ENCODE data around the gene RHOH. TPM values are rescaled to one million over a fixed set of nuclear protein-coding genes. Genes with fewer than 3 reads are reported as not detected.

The RHOH gene
- total RNA-seq, 1 donor from 2014 or later = 0.54 TPM

DNA sequence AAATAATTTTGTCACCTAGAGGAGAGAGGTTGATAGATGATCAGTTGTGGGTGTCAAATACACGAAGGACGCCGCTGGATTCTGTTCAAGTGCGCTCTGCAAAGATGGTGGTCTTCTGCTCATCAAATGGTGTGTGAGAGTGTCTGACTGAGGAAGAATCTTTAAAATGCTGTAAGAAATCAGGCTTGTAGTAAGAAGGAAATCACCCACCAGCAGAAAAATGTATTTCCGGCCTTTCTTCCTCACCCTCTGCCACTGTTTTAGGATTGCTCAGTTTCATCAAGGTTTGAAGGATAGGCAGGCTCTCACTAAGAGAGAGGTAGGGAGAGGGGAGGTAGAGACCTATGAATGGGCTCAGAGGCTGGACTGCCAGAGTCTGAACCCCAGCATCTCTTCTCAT, 28.7 kb downstream of the RHOH start:
- DNase-seq (ENCODE audit: missing footprints) (no peak), ATAC-seq (no peak)
- intact Hi-C loops (cut with DNase I) = no loop called here

DNA sequence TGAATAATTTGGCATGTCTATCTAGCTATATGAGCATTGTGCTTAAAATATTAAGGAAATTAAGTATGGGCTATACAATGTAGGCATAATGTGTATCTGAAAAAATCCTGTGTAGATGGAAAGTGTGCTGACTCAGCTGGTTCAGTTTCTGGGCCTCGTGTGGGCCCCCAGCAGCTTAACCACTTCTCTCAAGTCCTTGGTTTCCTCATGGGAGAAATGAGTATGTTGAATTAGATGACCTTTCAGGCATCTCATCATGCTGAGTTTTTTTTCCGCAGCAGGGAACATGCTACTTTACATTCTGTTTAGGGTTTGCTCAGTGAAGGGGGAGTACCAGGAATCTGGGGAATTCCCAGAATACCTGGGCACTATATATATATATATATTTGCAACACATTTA, 30.5 kb downstream of the RHOH start:
- intact Hi-C loops (cut with DNase I) = no loop called here
- DNase-seq (ENCODE audit: missing footprints) = no peak
- no peak for ATAC-seq

DNA sequence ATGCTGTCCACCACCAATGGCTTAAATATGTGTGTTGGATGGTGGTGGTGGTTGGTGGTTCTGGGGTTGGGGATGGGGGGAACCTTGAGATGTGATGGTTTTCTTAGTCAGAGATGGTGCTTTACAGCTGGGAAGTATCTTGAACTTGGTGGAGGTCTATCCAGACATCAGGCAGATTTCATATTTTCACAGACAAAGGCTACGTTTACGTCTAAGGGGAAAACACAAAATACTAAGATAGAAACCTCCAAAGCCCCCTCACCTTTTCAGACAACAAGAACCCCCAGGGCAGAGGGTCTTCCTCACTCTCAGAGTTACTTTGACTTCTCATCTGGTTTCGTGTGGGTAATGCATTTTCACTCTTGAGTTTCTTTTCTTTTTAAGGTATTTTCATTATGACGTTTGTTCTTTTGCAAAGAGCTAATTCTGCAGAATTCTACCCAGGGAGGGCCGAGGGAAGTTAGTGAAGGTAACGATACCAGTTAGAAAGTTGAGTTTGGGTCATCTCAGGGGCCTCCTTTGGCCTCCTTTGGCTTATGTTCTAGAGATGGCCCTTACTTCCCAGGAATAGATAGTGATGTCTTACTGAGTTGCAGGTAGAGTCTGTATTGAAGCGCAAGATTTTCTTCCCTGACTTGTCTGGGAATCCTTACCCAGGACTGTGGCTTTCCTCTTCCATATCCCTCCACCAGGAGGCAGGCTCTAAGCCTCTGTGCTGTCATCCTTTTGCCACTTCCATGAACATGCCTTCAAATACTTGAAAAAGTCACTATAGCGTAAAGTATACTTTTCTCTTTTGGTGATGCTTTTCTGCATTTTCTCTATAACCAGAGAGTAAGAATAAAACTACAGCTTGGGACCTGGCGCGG, 31.9 kb downstream of the RHOH start:
- DNase-seq (ENCODE audit: missing footprints) (no peak), ATAC-seq (no peak)
- intact Hi-C loops (cut with DNase I) = no loop called here

DNA sequence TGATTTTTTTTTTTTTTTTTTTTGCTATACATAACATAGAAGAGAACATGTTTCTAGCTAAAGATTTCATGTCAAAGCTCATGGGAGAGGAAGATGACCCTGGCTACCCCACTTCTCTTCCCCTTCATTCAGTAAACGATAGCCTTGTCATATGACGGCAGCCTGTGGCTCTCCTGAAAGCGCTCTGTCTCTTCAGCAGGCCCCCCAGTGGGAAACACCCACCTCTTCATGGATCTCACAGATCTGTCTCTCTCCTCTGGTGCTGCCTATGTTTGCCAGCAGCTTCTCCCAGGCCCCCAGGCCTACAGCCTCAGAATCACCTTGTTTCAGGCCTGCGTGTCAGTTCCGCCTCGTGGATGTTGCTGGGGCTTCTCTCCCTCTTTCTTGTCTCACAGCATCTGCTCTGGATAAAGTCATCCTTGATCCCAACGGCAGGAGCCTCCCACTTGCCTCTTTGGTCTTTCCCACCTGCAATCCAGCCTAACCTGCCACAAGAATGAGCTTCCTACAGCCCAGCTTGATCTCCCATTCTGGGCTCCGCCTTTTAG, 34.6 kb downstream of the RHOH start:
- intact Hi-C loops (cut with DNase I) = no loop called here
- DNase-seq (ENCODE audit: missing footprints) (no peak), ATAC-seq (no peak)

DNA sequence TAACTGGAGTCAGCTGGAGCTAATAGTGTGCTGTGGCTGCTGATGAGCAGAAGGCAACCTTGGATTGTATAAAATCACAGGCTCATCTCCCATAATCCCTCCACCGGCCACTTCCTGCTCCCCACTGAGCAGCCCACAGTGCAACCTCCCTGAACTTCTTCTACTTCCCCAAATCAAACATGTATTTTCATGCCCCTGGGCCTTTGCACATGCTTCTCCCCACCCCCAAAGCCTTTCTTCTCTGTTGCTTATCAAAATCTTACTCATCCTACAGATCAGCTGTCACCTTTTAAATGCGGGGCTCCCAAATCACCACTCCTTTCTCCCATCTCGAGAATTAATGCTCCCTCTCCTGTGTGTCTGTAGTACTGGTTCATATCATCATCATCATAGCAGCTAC, 35.8 kb downstream of the RHOH start:
- intact Hi-C loops (cut with DNase I) = no loop called here
- ATAC-seq = no peak
- DNase-seq (ENCODE audit: missing footprints) = no peak

DNA sequence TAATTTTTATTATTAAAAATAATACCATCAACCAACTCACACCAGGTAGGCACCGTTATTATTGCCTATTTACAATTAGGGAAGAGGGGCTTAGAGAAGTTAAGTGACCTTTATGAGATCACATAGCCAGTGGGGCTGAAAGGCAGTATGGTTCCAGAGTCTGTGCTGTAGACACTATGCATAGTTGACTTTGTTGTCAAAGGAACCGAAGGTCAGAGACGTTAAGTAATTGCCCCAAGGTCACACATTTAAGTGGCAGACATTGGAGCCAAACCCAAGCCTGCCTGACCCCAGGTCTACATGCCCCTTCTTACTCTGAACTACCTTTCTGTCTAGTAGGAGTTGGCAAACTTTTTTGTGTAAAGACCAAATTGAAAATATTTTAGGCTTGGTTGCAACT, 36.4 kb downstream of the RHOH start:
- DNase-seq (ENCODE audit: missing footprints) (no peak), ATAC-seq (no peak)
- intact Hi-C loops (cut with DNase I) = no loop called here

DNA sequence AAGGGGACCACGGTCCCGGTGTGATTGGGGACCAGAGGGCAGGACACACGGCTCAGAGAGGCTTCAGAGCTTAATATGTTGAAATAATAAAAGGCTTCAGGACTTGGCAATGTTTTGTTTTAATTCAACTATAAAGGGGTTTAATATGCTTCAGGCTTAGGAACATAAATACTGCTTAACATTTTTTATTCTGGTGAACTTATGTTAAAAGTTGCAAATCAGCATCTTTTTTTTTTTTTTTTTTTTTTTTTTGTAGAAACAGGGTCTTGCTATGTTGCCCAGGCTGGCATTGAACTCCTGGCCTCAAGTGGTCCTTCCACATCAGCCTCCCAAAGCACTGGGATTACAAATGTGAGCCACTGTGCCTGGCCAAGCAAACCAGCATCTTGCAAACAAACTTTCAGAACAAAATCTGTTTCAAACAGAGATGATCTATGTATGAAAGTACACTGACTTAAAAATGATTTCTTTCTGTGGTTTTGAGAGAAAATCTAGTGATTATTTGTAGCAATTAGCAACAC, 37.7 kb downstream of the RHOH start:
- no peak for DNase-seq (ENCODE audit: missing footprints)
- intact Hi-C loops (cut with DNase I) = no loop called here
- no peak for ATAC-seq

DNA sequence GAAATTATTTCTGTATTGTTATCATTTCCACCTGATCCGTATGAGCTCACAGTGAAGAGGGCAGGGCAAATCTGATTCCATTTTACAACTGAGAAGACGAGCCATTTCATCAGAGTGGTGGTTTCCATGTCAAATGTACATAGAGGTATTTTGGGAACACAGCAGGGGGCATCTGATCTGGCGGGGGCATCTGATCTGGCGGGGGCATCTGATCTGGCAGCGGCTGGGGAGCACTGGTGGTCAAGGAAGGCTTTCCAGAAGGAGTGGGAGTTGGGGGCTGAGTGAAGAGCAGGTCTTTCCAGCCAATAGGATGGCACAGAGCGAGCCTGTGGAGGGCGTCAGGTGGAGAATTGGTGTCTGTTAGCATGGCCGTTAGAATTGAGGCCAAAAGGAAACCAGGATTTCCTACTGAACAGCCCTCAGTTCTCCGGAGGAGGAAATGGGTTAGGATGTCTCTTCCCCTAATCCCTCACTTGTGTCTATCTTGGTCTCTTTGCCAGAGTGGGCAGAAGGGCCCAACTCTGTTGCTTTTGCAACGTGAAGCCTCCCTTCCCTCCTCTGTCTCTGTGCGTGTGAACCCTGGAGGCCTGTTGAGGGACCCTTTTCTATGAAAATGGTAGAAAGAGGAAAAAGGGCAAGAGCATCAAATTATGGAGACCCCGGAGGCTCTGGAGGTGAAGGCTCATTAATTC, 41.3 kb downstream of the RHOH start:
- no peak for ATAC-seq
- intact Hi-C loops (cut with DNase I) = no loop called here
- no peak for DNase-seq (ENCODE audit: missing footprints)

DNA sequence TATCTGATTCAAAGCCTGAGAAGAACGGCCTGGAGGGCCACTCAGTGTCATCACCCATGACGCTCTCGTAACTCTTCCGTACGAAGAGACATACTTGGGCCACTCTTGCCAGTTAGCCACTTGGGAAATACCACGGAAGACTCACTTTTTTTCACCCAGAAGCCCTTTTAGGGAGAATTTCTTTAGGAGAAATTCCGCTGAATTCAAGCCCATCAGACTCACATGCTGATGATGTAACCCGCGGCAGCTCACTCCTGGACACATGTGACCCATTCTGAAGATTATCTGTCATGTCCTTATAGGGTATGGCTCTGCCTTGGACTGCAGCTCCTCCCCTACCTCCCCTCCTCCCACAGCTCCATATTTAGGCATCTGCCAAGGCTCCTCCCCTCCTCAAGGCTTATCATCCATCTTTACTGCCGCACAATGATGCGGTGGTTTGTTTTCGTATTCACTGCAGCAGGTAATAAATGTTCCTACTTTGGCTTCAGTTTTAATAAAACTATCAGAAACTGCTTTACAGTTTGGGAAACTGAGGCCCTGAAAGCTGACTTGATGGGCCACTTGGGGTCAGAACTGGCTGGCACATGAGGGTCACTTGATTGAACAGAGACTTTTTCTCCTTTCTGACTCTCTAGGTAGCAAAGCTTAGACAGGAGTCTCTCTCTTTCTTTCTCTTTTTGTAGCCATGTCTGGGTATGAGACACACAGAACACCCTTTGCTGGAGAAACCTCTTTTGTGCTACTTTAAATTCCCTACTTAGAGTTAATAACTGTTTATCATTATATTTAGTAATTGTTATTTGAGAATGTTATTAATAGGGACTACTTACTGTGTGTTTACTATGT, 42.1 kb downstream of the RHOH start:
- ATAC-seq (no peak), DNase-seq (ENCODE audit: missing footprints) (no peak)
- intact Hi-C loops (cut with DNase I) = no loop called here

DNA sequence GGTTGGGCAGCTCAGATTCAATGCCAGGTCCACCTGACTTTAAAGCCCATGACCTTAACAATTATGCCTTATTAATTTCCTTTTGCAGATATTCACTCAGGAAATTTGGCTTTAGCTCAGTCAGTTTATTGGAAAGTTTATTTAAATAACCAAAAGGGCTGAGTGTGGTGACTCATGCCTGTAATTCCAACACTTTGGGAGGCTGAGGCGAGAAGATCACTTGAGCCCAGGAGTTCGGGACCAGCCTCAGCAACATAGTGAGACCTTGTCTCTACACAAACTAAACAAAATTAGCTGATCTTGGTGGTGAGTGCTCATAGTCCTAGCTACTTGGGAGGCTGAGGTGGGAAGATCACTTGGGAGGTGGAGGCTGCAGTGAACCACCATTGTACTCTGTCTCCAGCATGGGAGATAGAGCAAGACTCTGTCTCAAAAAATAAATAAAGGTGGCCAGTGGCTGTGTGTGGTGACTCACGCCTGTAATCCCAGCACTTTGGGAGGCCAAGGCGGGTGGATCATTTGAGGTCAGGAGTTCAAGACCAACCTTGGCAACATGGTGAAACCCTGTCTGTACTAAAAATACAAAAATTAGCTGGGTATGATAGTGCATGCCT, 43.3 kb downstream of the RHOH start:
- intact Hi-C loops (cut with DNase I) = no loop called here
- no peak for ATAC-seq
- DNase-seq (ENCODE audit: missing footprints) = no peak

DNA sequence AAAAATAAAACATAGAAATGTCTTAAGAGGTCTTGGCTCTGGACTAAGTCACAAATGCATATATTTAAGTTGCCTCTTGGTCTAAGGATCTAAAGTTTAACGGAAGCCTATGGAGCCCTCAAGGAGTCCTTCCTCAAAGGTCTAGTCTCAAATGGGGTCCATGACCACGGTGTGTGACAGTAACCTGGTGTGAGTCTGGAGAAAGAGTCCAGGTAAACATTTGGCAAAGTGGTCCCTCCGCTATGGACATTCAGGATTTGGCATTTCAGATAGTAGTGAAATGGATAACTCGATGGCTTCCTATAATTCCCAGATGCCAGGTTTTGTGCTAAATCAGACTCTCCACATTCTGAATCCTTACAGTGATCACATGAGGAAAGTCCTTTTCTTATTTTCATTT, 44.2 kb downstream of the RHOH start:
- ATAC-seq (no peak), DNase-seq (ENCODE audit: missing footprints) (no peak)
- intact Hi-C loops (cut with DNase I) = no loop called here

DNA sequence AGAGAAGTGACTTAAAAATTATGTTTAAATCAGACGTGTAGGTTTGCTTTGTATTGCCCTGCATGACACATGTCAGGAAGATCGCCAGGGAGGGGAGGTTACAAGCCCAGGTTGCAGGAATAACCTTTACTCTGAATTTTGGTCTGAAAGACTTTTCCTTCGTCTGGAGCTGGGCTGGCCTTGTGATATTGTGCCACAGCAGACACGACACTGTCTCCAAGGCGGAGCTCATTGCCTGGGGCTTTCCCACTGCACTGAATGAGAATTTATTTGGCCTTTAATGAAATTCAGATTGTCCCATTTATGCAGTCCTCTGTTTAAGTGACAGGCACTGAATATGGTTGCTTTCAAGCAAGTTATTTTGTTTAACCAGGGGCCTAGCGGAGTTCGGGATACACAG, 45.1 kb downstream of the RHOH start:
- intact Hi-C loops (cut with DNase I) = no loop called here
- no peak for DNase-seq (ENCODE audit: missing footprints)
- no peak for ATAC-seq

DNA sequence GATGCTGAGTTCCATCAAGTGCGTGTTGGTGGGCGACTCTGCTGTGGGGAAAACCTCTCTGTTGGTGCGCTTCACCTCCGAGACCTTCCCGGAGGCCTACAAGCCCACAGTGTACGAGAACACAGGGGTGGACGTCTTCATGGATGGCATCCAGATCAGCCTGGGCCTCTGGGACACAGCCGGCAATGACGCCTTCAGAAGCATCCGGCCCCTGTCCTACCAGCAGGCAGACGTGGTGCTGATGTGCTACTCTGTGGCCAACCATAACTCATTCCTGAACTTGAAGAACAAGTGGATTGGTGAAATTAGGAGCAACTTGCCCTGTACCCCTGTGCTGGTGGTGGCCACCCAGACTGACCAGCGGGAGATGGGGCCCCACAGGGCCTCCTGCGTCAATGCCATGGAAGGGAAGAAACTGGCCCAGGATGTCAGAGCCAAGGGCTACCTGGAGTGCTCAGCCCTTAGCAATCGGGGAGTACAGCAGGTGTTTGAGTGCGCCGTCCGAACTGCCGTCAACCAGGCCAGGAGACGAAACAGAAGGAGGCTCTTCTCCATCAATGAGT, 46.6 kb downstream of the RHOH start:
- intact Hi-C loops (cut with DNase I) = no loop called here
- DNase-seq (ENCODE audit: missing footprints) (no peak), ATAC-seq (no peak)

DNA sequence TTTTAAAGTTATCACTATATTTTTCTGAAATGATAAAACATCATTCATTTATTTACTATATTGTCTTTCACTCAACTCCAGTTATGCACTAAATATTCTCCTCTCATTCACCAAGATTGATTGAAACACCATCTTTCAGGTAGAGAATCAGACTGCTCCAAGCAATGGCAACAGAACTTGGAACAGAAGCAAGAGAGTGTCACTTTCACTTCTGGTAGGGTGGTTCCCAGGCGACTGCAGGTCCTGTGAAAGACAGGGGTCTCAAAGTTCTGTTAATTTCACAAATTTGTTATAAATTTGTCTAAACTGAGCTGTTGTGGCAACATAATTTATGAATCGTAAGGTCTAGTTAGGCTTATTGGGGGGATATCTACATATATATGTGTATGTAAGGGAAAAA, 47.8 kb downstream of the RHOH start:
- DNase-seq (ENCODE audit: missing footprints) (no peak), ATAC-seq (no peak)
- intact Hi-C loops (cut with DNase I) = no loop called here

DNA sequence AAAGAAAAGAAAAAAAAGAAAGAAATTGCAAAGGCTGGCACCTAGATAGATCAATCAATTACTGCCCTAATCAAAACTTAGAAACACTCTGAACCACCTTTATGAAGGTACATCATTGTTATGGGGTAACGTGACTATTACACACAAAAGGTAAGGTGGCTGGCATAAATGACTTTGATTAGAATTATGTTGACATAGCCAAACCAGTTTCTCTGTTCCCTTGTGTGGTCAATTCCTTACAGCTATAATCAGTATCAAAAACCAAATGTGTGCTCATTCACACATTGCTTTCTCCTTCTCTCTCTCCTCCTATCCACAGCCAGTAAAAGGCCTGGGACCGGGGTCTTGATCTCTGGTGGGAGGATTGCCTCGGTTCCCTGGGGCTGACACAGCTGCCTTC, 48.7 kb downstream of the RHOH start:
- ATAC-seq (no peak), DNase-seq (ENCODE audit: missing footprints) (no peak)
- intact Hi-C loops (cut with DNase I) = no loop called here

DNA sequence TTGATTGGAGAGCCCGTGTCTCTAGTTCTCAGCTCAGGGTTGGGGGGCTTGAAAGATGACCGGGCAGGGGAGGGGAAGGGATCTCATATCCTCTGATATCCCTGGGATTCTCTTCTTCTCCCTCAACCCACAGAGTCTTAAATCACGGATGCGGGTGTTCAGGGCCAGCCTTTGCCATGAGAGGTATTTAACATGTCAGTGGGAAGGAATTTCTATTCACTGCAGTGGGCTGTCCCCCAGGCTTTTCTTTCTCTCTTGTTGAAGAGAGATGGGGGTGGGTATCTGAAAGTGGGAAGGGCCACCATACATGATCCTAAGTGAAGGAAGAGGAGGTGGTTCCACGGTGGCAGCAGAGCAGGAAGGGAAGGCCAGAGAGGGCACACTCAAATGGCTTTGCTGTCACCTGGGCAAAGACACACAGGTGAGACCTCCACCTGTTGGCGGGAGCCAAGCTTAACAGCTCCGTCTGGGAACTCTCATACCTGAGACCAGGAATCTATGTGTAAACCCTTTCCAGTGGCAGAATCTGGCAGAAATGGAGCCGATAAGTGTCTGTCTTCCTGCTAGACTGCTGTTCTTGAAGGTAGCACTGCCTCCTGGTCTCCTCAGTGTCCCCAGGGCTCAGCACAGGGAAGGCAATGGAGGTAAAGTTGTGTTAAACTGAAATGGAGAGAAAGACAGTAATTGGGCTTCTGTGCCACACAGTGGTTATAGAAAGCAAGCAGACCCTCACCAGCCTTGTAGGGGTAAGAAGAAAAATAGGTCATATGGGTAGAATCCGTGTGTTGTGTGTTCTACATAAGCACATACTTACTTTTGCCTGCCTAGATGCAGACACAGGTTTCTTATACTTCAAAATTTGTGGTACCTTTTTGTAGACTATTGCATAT, 49.4 kb downstream of the RHOH start:
- ATAC-seq (no peak), DNase-seq (ENCODE audit: missing footprints) (no peak)
- intact Hi-C loops (cut with DNase I) = no loop called here

DNA sequence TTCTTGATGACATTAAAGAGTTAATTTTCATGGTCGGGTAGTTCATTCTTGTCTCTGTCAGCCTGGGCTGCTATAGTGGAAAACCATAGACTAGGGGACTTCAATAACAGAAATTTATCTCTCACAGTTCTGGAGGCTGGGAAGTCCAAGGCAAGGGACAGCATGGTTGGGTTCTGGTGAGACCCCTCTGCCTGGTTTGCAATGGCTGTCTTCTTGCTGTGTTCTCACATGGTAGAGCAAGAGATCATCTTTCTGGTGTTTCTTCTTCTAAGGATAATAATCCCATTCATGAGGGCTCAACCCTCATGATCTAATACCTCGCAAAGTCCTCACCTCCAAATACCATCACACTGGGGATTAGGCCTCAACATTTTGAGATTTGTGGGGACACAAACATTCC, 50.1 kb downstream of the RHOH start:
- intact Hi-C loops (cut with DNase I) = no loop called here
- no peak for DNase-seq (ENCODE audit: missing footprints)
- ATAC-seq = no peak

DNA sequence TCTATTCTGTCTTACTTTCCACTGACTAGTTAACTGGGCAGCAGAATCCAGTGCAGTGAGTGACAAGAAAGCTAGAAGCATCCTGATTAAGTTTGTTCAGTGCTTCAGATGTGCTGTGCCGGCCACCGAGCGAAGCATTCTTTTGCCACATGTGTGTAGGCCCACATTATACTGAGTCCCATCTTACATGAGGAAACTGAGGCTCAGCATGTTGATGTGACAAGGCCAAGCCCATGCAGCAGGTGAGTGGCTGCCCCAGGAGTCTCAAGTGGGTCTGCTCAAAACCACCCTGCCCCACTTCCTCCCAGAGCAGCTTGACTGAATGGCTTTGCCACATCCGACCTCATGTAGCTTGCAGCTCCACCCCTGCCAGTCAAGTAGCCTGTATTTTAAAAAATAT, 50.5 kb downstream of the RHOH start:
- DNase-seq (ENCODE audit: missing footprints) = no peak
- ATAC-seq = no peak
- intact Hi-C loops (cut with DNase I) = no loop called here
